NCI-H1694 treated with DMSO at 0.1 percent for 48 hours (cell line): ENCODE measurements around the gene NFE2L3.
"Not testable (repeated sequence)": the region's sequence is repeated elsewhere in the genome, so short reads cannot be mapped to it uniquely, and the experiment has no call there.

ENCODE experiments used
- DNase-seq: peaks from one replicate; lab custom pipeline; 2025; lab: John Stamatoyannopoulos, UW

Gene NFE2L3

DNA sequence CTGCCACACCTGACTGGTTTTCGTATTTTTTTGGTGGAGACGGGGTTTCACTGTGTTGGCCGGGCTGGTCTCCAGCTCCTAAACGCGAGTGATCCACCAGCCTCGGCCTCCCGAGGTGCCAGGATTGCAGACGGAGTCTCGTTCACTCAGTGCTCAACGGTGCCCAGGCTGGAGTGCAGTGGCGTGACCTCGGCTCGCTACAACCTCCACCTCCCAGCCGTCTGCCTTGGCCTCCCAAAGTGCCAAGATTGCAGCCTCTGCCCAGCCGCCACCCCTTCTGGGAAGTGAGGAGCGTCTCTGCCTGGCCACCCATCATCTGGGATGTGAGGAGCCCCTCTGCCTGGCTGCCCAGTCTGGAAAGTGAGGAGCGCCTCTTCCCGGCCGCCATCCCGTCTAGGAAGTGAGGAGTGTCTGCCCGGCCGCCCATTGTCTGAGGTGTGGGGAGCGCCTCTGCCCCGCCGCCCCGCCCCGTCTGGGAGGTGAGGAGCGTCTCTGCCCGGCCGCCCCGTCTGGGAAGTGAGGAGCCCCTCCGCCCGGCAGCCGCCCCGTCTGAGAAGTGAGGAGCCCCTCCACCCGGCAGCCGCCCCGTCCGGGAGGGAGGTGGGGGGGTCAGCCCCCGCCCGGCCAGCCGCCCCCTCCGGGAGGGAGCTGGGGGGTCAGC, 4.2 kb upstream of the NFE2L3 start:
- DNase-seq, result not testable (repeated sequence)

DNA sequence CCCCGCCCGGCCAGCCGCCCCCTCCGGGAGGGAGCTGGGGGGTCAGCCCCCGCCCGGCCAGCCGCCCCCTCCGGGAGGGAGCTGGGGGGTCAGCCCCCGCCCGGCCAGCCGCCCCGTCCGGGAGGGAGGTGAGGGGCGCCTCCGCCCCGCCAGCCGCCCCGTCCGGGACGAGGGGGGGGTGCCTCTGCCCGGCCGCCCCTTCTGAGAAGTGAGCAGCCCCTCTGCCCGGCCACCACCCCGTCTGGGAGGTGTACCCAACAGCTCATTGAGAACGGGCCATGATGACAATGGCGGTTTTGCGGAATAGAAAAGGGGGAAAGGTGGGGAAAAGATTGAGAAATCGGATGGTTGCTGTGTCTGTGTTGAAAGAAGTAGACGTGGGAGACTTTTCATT, 3.7 kb upstream of the NFE2L3 start:
- not testable (repeated sequence) for DNase-seq

DNA sequence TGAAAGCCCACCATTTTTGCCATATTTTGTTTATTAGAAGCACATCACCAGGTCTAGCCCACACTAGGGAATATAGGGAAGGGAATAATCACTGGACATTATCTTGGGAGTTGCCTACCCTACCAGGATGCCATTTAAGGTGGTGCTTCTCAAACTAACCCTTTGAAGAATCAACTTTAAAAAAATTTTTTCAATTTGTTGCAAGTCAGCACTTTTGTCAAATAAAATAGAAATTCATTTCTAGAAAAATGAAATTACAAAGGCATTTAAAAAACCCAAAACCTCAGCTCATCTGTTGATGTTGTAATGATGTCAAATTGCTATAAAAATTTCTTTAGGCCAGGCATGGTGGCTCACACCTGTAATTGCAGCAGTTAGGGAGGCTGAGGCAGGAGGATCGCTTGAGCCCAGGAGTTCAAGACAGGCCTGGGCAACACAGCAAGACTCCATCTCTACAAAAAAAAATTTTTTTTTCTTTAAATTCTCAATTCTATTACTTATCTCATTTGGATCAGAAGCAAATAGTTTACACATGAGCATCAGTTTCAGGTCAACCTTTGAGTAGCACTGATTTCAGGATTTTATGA, 2.5 kb upstream of the NFE2L3 start:
- DNase-seq, result no peak

DNA sequence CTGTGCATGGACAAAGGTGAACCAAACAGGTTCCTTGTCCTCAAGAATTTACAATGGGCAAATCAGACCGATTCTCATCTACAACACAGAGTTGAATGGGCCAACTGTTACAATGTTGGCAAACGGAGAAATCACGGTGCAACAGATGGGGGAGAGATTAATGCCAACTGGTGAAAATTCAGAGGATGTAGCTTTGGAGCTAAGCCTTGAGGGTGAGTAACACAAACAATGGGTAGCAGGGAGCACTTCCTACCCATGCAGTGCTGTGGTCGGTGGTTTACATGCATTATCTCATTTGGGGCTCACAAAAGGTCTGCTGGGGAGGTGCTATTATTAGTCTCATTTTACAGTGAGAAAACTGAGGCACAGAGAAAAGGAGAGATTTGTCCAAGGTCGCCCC, 902 bp upstream of the NFE2L3 start:
- peak; percentile 67 for DNase-seq

DNA sequence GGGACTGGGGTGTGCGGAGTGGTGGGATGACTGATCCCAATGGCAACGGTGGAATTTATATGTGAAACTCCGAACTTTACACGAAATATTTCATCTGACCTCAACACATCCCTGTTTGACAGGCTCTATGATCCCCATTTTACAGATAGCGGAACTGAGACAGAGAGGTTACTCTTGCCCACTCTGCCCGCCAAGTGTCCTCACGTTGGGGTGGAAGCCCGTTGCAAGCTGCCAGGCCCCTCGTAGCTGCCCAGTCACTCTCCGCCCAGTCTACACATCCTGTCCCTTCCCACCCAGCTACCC, 397 bp upstream of the NFE2L3 start:
- peak; percentile 55 for DNase-seq

DNA sequence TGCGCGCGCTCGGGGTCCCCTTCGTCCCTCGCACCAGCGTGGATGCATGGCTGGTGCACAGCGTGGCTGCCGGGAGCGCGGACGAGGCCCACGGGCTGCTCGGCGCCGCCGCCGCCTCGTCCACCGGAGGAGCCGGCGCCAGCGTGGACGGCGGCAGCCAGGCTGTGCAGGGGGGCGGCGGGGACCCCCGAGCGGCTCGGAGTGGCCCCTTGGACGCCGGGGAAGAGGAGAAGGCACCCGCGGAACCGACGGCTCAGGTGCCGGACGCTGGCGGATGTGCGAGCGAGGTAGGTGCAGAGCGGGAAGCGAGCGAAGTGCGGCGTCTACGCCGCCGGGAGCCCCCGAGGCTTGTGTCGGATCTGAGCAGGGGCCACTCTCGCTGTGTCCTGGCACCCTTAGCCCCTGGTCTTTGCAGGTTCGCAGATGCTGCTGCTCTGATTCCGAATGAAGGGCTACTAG, 813 bp downstream of the NFE2L3 start:
- DNase-seq, result not testable (repeated sequence)

DNA sequence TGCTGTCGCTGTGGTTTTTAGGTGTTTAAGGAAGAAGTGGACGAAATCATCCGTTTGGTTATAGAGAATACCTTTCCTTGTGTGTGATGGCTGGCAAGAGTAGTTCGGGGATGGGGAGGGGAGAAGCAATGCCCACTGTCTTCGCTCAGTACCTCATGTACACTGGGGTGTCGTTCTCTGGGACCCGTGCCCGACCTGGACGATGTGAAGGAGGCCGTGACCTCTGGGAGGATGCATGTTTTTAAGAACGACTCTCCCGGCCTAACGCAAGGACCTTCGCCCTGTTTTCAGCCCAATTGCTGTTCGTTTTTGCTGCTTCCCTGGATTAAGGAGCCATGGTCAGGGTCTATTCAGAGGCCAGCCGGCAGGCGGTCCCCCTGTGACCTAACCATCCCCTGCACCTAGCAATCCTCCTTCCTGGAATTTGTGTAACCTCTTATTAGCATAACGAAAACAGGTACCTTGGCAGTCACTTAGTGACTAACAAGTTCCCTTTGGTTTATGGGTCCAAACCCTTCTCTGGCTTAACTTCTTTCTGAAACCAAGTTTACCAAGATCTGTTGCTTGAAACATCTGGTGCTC, 1.3 kb downstream of the NFE2L3 start:
- DNase-seq, result no peak

DNA sequence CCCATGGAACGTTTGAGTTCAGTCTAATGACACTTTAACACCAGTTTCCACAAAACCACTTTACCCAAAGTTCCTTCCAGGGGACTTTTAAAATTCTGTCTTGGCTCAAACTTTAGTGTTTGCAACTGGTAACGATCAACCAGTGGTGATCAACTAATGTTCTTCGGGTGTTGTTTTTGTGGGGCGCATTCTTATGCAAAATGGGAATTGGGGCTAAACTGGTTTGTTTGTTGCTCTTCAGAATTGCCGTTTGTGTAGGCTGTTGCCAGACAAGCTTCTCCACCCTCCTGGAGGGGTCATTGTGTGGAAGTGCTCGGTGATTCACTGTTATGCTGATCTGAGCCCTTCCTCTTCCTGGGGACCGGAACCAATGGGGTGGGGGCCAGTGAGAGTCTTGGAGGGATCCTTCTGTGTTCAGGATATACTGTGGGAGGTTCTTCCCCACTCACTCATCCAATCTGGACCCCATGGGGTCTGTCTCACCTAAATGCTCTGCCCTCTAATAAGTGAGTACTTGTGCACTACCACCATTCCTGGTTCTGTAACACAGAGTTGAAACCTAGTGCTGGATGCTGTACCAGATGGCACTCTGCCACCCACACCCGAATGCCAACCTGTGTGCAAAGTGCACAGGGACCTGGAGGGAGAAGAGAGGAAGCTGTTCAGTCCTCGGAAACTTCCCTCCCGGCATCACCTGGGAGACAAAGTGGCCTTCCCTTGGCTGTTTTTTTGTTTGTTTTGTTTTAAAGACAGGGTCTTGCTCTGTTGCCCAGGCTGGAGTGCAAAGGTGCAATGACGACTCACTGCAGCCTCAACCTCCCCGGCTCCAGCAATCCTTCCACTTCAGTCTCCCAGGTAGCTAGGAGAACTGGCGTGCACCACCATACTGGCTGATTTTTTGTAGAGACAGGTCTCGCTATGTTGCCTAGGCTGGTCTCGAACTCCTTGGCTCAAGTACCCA, 2.1 kb downstream of the NFE2L3 start:
- no peak for DNase-seq

DNA sequence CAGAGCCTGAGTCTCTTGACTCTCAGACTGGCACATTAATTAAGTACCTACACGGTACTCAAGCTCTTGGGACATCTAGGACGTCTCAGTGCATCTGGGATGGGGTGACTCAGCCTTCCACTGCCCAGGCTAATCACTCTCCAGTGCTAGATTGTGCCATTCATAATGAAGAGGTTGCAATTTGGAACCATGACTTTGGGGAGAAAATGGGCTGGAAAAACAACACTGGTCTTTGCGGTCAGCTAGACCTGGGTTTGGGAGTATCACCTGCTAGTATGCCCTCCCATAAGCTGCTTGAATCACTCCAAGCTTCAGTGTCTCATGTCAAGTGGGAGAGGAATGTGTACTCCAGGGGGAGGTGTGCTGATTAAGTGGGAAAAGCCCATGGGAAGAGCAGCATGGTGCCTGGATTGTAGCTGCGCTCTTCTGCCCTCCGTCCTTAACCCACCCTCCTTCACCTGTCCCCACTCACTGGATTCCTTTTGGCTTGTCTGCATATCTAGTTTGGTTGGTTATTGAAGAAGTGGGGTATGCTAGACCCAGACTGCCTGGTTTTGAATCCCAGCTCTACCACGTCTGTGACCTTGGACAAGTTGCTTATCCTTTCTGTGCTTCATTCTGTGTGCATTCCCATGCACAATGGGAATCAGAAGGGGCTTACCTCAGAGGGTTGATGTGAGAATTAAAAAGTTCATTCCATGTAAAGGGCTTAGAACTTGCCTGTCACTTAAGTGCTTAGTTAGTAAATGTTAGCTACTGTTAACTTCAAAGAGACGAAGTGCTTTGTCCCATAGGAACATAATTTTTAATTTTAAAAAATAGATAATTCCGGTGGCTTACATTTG, 3.8 kb downstream of the NFE2L3 start:
- DNase-seq, result no peak

DNA sequence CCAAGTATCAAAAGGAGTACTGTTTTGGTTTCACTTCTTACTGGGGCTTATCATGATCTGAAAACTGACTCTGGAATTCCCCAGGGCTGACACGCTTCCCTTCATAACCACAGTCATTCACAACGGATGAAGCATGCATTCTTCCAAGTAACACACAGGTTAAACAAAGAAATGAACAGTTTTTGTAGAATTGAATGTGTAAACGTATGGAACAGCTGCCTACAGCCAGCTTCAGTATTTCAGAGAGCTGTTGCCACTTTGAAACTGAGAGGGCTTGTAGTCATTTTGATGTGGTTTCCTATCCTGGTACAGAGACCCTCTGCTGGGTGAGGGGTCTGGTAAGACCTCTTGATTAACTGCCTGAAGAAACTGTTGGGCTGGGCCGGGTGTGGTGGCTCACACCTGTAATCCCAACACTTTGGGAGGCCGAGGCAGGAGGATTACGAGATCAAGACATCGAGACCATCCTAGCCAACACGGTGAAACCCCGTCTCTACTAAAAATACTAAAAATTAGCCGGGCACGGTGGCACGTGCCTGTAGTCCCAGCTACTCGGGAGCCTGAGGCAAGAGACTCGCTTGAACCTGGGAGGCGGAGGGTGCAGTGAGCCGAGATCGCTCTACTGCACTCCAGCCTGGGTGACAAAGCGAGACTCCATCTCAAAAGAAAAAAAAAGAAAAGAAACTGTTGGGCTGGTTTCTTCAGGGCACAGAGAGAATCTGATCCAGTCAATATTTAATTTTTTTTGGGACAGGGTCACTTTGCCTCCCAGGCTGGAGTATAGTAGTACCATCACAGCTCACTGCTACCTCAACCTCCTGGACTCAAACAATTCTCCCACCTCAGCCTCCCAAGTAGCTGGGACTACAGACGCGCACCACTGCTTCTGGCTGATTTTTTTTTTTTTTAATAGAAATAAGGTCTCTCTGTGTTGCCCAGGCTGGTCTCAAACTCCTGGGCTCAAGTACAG, 4.7 kb downstream of the NFE2L3 start:
- DNase-seq, result no peak

DNA sequence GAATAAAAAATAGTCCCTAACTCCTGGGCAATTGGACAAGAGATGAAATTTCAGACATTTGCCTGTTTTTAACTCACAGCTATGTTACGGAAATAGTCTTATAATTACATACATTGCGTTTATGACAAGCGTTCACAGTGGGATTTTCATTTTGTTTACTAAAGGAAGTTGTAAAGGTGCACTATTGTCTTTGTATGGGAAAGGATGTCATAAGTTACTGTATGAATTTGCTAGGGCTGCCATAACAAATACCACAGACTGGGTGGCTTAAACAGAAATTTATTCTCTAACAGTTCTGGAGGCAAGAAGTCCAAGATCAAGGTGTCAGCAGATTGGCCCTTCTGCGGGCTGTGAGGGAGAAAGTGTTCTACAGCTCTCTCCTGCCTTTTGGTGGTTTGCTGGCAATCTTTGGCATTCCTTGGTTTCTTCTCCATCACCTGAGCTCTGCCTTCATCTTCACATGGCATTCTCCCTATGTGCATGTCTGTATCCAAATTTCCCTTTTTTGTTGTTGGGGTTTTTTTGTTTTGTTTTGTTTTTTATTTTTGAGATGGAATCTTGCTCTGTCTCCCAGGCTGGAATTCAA, 5.6 kb downstream of the NFE2L3 start:
- no peak for DNase-seq

DNA sequence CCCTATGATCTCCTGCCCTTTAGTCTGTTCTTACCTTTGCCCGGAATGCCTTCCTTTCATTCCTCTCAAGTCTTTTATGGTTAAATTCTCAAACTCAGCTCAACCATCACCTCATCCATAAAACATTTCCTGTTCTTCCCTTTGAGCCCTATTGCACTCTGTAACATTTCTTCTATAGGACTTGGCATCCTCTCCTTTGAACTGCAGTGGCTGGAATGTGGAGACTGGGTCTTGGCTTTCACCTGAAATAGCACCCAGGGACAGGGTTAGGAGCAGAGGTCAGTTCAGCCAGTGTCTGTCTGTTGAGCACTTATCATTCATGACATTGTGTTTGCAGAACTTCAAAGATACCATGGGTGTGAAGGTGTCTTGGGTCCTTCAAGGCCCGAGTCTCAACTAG, 7.2 kb downstream of the NFE2L3 start:
- DNase-seq, result no peak

DNA sequence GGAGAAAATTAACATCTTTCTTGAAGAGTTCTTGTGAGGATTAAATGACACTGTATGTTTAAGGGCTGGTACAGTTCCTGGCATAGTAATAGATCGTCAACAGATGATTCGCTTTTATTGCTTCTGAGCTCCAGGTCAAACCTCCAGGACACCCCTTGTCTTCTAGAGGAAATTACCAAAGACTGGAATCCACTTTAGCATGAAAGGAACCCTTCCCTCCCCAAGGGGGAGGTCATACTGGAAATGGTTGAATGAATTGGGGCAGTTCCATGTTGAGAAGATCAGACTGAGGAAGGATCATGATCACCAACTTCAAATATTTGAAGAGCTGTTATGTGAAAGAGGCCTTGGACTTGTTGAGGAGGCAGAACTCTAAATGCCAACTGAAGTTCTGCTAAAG, 8.9 kb downstream of the NFE2L3 start:
- DNase-seq, result no peak

DNA sequence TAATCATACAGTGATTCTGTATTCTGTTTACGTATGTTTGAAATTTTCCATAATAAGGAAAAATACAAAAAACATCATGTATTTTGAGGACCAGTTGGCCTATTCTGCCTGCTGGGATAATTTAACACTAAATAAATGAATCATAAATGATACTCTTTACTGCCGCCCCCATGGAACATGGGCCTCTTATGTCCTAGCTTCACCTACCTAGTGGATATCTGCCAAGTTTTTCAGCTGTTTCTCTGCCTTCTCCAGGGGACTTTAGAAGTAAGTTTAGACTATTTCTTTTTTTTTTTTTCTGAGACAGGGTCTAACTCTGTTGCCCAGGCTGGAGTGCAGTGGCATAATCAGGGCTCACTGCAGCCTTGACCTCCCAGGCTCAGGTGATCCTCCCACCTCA, 10.4 kb downstream of the NFE2L3 start:
- DNase-seq, result no peak

DNA sequence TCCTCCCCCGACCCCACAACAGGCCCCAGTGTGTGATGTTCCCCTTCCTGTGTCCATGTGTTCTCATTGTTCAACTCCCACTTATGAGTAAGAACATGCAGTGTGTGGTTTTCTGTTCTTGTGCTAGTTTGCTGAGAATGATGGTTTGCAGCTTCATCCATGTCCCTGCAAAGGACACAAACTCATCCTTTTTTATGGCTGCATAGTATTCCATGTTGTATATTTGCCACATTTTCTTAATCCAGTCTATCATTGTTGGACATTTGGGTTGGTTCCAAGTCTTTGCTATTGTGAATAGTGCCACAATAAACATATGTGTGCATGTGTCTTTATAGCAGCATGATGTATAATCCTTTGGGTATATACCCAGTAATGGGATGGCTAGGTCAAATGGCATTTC, 11.8 kb downstream of the NFE2L3 start:
- not testable (repeated sequence) for DNase-seq

DNA sequence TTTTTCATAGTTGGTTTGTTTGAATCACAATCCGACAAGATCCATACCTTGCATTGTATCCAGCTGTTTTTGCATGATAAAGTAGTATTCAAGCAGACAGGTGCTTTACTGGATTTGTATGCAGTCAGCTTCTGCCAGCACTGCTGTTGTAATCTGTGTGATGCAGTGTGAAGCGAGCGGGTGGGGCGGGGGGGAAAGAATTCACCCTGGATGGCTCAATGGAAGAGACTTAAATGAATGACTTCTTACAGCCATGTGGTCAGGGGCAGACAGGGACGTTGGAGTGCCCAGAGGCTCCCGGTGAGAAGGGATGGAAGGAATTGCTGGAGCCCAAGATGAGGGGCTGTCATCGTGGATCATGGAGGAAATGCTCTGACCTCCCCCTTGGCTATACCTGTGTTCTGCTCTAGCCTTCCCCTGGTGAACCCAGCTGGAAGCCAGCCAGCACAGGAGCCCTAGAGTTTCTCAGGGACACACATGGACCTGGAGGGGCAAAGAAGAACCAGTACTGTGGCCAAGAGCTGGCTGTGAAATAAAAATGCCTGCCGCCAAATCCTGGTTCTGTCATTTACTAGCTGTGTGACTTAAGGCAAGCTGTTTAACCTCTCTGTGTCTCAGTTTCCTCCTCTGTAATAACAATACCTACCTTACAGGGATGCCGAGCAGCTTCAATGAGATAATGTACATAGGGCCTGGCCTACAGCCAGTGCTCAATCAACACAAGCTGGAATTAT, 14.1 kb downstream of the NFE2L3 start:
- no peak for DNase-seq

DNA sequence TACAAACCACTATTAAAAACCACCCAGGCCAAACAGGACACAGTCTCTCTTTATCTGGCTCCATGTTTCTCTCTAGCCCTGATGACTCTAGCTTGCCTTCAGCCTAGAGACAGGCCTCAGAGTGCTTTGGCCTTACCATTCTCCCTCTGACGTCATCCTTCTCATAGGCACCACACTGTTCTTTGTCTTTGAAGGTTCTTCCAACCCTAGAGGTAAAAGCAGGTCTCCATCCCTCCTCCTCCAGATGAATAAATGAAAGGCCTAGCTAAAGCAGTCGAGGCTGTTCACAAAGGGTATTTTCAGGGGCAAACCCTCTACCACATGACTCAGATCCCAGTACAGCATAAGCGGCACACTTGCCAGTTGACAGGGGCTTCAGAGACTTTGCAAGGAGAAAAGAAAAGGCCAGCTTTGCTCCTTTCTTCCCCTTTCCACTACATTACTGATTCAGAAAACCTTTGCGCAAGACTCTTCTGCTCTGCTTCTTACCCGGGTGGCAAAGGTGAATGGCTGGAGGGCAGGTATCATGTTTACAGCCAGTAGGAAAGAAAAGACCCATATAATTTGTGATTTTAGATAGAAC, 14.8 kb downstream of the NFE2L3 start:
- no peak for DNase-seq

DNA sequence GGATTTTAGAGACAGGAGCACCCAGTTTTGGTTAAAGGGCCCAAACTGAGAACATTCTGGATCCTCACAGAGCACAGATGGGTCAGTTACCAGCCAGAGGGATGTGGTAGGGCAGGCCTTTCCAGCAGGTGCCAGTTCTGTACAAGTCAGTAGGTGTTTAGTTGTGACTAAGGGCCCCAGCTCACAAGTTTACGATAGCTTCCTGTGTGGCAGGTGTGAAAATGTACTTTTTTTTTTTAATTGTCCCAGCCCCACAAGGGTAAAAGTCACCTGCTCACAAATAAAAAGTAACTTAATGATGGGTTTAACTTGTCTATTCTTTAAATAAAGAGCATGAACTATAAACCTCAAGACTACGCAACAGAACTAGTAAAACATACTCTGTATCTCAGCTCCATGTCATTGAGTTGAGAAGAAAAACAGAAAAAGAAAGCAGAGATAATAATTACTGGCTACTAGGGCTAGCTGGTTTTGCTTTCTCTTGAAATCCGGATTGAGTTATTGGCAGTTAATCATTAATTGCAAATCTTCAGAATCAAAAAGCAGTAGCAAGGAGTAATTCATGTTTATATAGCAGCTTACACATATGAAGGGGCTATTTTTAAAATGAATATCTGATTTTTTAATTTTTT, 15.4 kb downstream of the NFE2L3 start:
- DNase-seq, result no peak
